Measurements from ENCODE around the gene ATP9B. TPM values are rescaled to one million over a fixed set of nuclear protein-coding genes. Genes with fewer than 3 reads are reported as not detected.

The ATP9B gene
- total and polyA plus RNA-seq, 10 donors: 7.5 to 58.4 (median 42.7) TPM

DNA sequence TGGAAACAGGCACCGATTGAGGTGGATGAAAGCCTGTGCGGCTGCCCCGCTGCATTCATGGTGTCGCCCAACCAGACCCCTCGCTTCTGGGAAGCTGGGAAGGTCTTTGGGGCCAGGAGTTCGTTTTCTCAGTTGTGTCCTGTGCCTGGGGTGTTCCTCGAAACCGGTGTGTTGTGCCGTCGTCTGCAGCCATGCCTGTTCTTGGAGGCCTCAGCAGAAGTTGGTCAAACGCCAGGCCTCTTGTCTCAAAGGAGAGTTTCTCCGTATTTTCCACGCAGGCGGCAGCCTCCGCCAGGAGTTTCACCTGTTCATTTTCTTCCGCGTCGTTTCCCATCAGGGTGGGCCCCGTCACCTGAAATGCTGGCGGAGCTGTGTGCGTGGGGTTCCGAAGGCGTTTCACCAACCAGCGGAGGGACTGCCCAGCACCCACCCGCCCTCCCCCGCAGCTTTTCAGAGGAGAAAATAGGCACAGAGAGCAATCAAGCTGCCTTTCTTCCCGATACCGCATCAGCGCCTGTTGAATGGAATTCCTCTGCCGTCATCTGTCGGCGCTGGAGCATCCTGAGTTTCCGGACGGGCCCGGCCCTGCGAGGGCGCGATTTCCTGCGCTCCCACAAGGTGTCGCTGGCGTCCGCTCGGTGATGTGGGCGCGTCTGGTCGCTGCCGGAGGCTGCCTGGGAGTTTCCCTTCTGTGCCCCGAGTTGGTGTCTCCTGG lies 309.5 kb downstream of the ATP9B start:
- H3K4me1 ChIP-seq: peaks cover 6 to 18% (median 11%) of the 10 kb centered on the region in 6 donors
- intact Hi-C loops (cut with DNase I; ENCODE audit: low total_unique reads): no loop called here
- H3K36me3 ChIP-seq: peaks cover 0 to 59% (median 18%) of the 10 kb centered on the region in 6 donors
- H3K4me3 ChIP-seq: no peak overlapping the region
- TF ChIP-seq POLR2A (IDR thresholded peaks at IDR 0.05) (no peak), POLR2AphosphoS5 (IDR thresholded peaks at IDR 0.05) (peak; percentile 71 to 84 (median 76))
- TF ChIP-seq, protein P1, sequence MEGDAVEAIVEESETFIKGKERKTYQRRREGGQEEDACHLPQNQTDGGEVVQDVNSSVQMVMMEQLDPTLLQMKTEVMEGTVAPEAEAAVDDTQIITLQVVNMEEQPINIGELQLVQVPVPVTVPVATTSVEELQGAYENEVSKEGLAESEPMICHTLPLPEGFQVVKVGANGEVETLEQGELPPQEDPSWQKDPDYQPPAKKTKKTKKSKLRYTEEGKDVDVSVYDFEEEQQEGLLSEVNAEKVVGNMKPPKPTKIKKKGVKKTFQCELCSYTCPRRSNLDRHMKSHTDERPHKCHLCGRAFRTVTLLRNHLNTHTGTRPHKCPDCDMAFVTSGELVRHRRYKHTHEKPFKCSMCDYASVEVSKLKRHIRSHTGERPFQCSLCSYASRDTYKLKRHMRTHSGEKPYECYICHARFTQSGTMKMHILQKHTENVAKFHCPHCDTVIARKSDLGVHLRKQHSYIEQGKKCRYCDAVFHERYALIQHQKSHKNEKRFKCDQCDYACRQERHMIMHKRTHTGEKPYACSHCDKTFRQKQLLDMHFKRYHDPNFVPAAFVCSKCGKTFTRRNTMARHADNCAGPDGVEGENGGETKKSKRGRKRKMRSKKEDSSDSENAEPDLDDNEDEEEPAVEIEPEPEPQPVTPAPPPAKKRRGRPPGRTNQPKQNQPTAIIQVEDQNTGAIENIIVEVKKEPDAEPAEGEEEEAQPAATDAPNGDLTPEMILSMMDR (IDR thresholded peaks at IDR 0.05 in 8 of 11, conservative IDR thresholded peaks at IDR 0.05 in 3 of 11): peak; percentile 93 to 99 (median 97)
- H3K9me3 ChIP-seq: no peaks in the 10 kb centered on the region
- H3K27ac ChIP-seq: no peak overlapping the region
- 45 to 64% (median 47%) methylated on average over 35 to 48 of the region's 48 CpGs for WGBS, 5 donors
- no peaks in the 10 kb centered on the region for H3K27me3 ChIP-seq (replicated peaks in 1 of 7)
- peak; percentile 95 for DNase-seq

DNA sequence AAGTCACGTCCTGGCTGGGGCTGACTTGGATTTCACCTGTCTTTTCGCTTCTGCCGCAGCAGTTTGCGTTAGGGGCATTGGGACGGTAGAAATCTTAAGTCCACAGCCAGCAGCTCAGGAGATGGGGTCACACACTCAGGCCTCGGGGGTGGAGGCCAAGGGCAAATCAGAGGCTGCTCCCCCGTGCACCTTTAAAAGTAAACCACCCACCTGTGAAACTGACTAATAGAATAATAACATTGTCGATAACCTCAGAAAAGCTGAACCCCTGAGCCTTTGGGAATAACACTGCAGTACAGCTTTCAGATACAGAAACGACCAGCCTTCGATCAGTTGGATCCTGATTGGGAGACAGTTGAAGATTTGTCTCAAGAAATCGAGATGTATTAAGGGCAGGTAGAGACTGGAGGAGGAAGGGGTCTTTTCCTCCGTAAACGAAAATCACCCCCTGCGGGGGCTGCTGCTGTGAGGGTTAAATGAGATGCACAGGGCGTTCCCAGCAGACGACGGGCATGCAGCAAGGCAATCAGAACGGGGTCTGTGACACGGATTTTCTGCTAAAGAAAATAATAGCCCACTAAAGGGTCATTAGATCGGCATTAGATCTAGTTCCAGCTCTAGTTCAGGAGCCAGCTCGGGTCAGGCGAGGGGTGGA lies 310.2 kb downstream of the ATP9B start:
- intact Hi-C loops (cut with DNase I; ENCODE audit: low total_unique reads): no loop called here
- no peak for DNase-seq
- peaks cover 0 to 52% (median 18%) of the 10 kb centered on the region in 6 donors for H3K36me3 ChIP-seq
- H3K4me3 ChIP-seq: no peak overlapping the region
- TF ChIP-seq, protein P1 (IDR thresholded peaks at IDR 0.05 in 8 of 11, conservative IDR thresholded peaks at IDR 0.05 in 3 of 11): peak in 1 of 11 experiments; percentile 12
- TF ChIP-seq POLR2A (IDR thresholded peaks at IDR 0.05): no peak
- no peaks in the 10 kb centered on the region for H3K9me3 ChIP-seq
- H3K27ac ChIP-seq: no peak overlapping the region
- H3K4me1 ChIP-seq: peaks cover 6 to 18% (median 11%) of the 10 kb centered on the region in 6 donors
- H3K27me3 ChIP-seq (replicated peaks in 1 of 7): no peaks in the 10 kb centered on the region
- 64 to 70% (median 67%) methylated on average over 22 of the region's 22 CpGs for WGBS, 5 donors

DNA sequence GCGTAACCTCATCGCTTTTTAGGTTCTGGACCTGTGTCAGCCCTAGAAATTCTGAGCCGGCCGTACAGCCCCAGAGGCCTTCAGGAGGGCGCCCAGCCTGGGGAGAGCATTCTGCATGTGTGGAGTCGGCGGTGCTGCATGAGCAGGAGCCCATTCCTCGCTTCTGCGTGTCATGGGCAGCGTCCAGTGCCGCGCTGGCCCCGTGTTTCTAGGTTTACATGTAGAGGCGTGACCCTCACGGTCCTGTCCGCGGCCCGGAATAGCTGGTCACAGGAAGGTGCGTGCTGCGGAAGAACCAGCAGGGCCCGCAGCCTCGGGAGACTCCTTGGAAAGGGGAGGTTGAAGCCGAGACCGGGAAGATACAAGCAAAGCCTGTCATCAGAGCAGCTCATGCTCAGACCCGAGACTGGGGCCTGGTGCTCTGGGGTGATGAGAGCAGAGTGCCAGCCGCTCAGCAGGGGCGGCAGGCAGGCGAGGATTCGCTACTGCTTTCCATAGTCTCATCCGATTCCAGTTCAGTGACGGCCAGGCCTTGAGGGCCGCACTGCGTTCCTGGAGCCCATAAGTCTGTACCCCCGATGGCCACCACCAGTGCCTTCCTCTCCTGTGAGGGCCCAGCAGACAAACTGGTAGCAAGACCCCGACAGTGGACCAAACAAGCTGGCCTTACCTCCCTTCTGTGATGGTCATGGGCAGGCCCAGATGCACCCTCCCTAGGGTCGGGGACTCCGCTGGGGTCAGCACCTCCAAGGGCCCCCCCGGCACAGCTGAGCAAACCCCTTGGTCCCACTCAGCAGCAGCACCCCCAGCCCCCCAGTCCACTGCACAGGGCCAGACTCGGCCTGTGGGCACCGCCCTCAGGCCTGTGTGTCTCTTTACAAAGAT lies 311.0 kb downstream of the ATP9B start:
- peak; percentile 83 for DNase-seq
- Histone ChIP-seq H3K4me3 (no peak overlapping the region), H3K27ac (no peak overlapping the region), H3K27me3 (replicated peaks in 1 of 7) (no peaks in the 10 kb centered on the region), H3K9me3 (no peaks in the 10 kb centered on the region), H3K36me3 (peaks cover 0 to 45% (median 15%) of the 10 kb centered on the region in 6 donors), H3K4me1 (peaks cover 6 to 23% (median 9%) of the 10 kb centered on the region in 6 donors)
- TF ChIP-seq POLR2AphosphoS5 (IDR thresholded peaks at IDR 0.05) (peak in 1 of 3 donors; percentile 31), POLR2A (IDR thresholded peaks at IDR 0.05) (no peak)
- TF ChIP-seq, protein P1 (IDR thresholded peaks at IDR 0.05 in 8 of 11, conservative IDR thresholded peaks at IDR 0.05 in 3 of 11): no peak
- 89 to 96% (median 93%) methylated on average over 12 to 40 of the region's 40 CpGs for WGBS, 5 donors
- intact Hi-C loops (cut with DNase I; ENCODE audit: low total_unique reads): loop anchor here (2.0 to 5.0 kb wide), 2 partner anchors 152 to 265 kb away; no protein-coding TSS in a partner anchor

Measured in spleen (tissue), 11 donors.